ENCODE measurements around the gene SLC39A11.
"Not testable (repeated sequence)": the region's sequence is repeated elsewhere in the genome, so short reads cannot be mapped to it uniquely, and the experiment has no call there.

Gene SLC39A11

GRCh38 chr17:72812823-72813222, 279.7 kb downstream of the SLC39A11 start:
- DNase-seq, result no peak

- DNase-seq, result no peak
Measured at GRCh38 chr17:72811976-72812687, 280.4 kb downstream of the SLC39A11 start.

GRCh38 chr17:72810991-72811508, 281.4 kb downstream of the SLC39A11 start:
- no peak for DNase-seq

- no peak for DNase-seq
Measured at GRCh38 chr17:72806011-72806410, 286.5 kb downstream of the SLC39A11 start.

- no peak for DNase-seq
Measured at GRCh38 chr17:72804949-72805707, 287.4 kb downstream of the SLC39A11 start.

GRCh38 chr17:72802726-72803125, 289.8 kb downstream of the SLC39A11 start:
- DNase-seq, result no peak

- DNase-seq, result no peak
Measured at GRCh38 chr17:72797142-72797541, 295.3 kb downstream of the SLC39A11 start.

GRCh38 chr17:72795941-72796340, 296.5 kb downstream of the SLC39A11 start:
- DNase-seq, result no peak

- DNase-seq, result no peak
Measured at GRCh38 chr17:72794152-72794551, 298.3 kb downstream of the SLC39A11 start.

GRCh38 chr17:72792771-72793170, 299.7 kb downstream of the SLC39A11 start:
- DNase-seq, result no peak

- DNase-seq, result no peak
Measured at GRCh38 chr17:72790190-72790589, 302.3 kb downstream of the SLC39A11 start.

GRCh38 chr17:72789711-72790110, 302.8 kb downstream of the SLC39A11 start:
- no peak for DNase-seq

GRCh38 chr17:72788950-72789585, 303.4 kb downstream of the SLC39A11 start:
- DNase-seq, result no peak

- DNase-seq, result no peak
Measured at GRCh38 chr17:72786209-72786608, 306.3 kb downstream of the SLC39A11 start.

- DNase-seq, result no peak
Measured at GRCh38 chr17:72782985-72783701, 309.3 kb downstream of the SLC39A11 start.

GRCh38 chr17:72782437-72782836, 310.1 kb downstream of the SLC39A11 start:
- not testable (repeated sequence) for DNase-seq

- DNase-seq, result no peak
Measured at GRCh38 chr17:72778169-72779151, 314.0 kb downstream of the SLC39A11 start.

GRCh38 chr17:72775919-72776318, 316.6 kb downstream of the SLC39A11 start:
- no peak for DNase-seq

- DNase-seq, result no peak
Measured at GRCh38 chr17:72775237-72775636, 317.3 kb downstream of the SLC39A11 start.

- no peak for DNase-seq
Measured at GRCh38 chr17:72774236-72774635, 318.3 kb downstream of the SLC39A11 start.

- not testable (repeated sequence) for DNase-seq
Measured at GRCh38 chr17:72773225-72773624, 319.3 kb downstream of the SLC39A11 start.
